Transverse colon (tissue), 3 donors: ENCODE measurements around the gene CYP4F12.

Source experiments
- POLR2A ChIP-seq: fragments of 450-650 bp; IDR thresholded peaks from one replicate; pipeline ENCODE4 v1.6.1; 2016; ENCODE audit warnings: antibody characterized with exemption, mild to moderate bottlenecking, moderate library complexity
- TF ChIP-seq, protein P1 (sequence below), 5 experiments: fragments of 200-600 bp in 3 of 5; fragments of 450-650 bp in 2 of 5; sonication (generic) in 3 of 5; IDR thresholded peaks; 1 replicate in 2 of 5; 2 replicates in 3 of 5; pipeline ENCODE4 v1.5.1; 2016 to 2017; ENCODE audit warnings: antibody characterized with exemption in 5 of 5, inconsistent platforms in 3 of 5, mild to moderate bottlenecking in 2 of 5, moderate library complexity in 1 of 5

DNA sequence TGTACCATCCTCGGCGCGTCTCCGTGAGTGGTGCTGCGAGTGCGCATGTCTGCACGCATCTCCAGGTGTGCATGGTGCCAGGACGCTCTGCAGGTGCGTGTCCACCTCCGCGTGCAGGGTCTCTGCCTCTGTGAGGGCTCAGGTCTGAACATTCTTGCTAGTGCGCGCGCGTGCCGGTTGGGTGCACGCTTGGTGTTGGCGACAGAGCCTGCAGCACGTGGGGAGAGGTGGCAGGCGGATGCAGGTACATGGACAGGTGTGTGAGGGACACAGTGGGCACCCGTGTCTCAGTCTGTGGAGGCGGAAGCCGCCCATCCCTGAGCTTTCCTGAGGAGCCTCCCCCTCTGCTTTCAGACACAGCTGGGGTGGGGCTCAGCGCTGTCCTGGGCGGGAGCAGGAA lies 50.1 kb downstream of the CYP4F12 start:
- no peak for TF ChIP-seq POLR2A
- TF ChIP-seq, protein P1, sequence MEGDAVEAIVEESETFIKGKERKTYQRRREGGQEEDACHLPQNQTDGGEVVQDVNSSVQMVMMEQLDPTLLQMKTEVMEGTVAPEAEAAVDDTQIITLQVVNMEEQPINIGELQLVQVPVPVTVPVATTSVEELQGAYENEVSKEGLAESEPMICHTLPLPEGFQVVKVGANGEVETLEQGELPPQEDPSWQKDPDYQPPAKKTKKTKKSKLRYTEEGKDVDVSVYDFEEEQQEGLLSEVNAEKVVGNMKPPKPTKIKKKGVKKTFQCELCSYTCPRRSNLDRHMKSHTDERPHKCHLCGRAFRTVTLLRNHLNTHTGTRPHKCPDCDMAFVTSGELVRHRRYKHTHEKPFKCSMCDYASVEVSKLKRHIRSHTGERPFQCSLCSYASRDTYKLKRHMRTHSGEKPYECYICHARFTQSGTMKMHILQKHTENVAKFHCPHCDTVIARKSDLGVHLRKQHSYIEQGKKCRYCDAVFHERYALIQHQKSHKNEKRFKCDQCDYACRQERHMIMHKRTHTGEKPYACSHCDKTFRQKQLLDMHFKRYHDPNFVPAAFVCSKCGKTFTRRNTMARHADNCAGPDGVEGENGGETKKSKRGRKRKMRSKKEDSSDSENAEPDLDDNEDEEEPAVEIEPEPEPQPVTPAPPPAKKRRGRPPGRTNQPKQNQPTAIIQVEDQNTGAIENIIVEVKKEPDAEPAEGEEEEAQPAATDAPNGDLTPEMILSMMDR (IDR thresholded peaks at IDR 0.05), result no peak
